Activated CD8-positive, alpha-beta memory T cell treated with anti-CD3 and anti-CD28 coated beads for 4 hours (primary cell): ENCODE data around the gene CNR2.
"Not testable (repeated sequence)": the region's sequence is repeated elsewhere in the genome, so short reads cannot be mapped to it uniquely, and the experiment has no call there.

Experiments used
- DNase-seq, 2 donors: peaks; one replicate each; pipeline ENCODE4 v3.0.0-alpha.2; 2020; ENCODE audit warnings: low read depth in 2 of 2

CNR2 gene

GRCh38 chr1:23913212-23913880 lies at the start of gene CNR2:
CNR2 (minus strand) TSS chr1:23913362; CDS start chr1:23875617, 37,745 bp downstream.
- no peak for DNase-seq

GRCh38 chr1:23960291-23961020 lies 47.3 kb upstream of the CNR2 start:
- no peak for DNase-seq

- peak; percentile 91 to 93 for DNase-seq
Observed at GRCh38 chr1:23959461-23960290, 46.5 kb upstream of the CNR2 start, which contains the start of gene PNRC2. PNRC2 (plus strand) TSS chr1:23959828; CDS start chr1:23961458, 1,630 bp downstream.

- DNase-seq, result peak; percentile 77 to 85
Observed at GRCh38 chr1:23958810-23959460, 45.8 kb upstream of the CNR2 start.

DNA sequence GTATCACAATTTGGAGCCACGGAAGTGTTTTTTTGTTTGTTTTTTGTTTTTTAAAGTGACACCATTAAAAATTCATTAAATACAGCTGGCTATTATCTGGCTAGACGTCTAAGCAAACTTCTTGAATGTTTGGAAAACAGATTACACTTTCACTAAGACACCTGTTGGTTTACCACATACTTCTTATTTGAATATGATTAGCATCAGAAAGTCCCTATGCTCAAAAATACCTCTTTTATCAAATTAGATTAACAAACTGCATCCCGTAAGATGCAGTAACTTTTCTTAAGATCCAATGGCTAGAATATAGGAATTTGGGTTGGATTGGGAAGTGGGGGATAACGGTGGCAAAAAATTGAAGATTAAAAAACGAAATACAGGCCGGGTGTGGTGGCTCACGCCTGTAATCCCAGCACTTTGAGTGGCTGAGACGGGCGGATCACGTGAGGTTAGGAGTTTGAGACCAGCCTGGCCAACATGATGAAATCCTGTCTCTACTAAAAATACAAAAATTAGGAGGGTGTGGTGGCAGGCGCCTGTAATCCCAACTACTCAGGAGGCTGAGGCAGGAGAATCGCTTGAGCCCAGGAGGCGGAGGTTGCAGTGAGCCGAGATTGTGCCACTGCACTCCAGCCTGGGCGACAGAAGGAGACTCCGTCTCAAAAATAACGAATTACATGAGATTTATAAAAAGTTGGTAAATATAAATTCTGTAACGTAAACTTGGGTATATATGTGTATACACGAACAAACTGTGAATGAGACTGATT lies 45.1 kb upstream of the CNR2 start:
- DNase-seq, result not testable (repeated sequence)

DNA sequence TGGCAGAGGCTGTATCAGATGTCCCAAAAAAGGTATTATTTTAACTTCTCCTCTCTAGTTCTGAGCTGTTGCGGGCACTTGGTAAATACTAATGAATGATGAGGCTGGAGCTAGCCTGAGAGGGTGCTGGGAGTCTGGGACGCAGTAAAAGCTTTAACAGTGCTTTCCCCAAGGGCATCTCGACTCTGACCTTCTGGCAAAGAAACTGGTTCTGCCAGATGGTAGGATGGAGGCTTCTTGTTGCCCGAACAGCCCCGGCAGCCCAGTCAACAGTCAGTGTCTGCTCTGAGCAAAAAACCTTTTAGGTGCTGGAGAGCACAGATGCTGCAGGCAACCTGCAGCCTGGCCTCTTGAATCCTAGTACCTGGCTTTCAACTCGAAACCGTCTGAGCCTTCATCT lies 43.9 kb upstream of the CNR2 start:
- DNase-seq, result no peak

DNA sequence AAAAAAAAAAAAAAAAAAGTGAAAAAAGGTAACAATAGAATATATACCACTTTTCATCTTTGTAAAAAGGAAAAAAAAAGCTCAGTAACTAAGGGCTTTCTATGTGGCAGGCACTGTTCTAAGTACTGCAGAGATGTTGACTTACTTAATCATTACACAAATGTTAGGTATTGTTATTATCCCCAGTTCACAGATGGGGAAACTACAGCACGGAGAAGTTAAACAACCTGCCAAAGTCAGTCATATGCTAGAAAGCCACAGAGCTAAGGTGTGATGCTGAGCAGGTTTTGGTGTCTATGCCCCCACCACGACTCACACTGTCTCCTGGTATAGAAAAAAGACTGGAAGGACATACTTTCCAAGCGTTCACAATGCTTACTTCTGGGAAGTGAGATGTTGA lies 39.9 kb upstream of the CNR2 start:
- DNase-seq, result no peak

- DNase-seq, result no peak
Observed at GRCh38 chr1:23947366-23947765, 34.2 kb upstream of the CNR2 start.

DNA sequence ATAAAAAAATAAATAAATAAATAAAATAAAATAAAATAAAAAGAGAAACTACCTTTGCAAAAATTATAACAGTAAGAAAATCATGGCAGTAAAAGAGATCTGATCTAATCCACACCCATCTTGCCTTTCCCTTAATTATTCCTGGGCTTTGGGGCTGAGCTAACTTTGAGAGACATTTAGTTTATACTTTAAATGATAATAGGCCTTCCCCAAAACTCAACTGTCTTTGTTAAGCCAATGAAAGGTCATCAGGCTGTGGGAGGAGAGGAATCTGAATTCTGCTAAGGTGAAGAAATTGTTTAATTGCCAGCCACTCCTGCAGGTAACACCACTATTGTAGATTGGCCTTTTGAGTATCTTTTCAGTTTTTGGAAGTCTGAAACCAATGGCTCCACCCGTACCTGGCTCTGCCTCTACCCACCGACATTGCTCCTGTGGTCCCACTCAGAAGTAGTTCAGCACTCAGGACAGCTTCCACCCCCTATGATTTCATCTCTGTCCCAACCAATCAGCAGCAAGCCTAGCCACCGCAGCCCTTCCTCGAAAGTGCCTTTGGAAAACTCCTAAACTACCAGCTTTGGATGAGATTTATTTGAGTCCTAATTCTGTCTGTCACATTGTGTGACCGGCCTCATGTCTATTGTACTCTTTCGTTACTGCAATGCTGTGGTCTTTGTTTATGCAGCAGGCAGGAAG lies 23.5 kb upstream of the CNR2 start:
- DNase-seq, result no peak

DNA sequence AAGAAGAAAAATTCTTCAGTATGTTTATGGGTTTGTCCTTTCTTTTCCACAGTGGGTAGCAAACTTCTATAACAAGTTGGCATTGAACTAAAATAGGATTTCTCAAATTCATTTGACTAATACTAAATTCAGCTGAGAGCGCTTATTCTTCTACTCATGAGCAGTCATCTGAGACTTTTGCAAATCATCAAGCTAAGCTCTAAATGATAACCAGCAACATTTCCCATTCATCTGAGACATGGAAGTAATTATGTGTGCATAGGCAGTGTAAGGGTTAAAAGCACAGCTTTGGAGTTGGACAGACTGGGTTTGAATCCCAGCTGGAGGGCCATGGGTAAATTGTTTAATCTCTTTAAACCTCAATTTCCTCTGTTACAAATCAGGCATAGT lies 18.3 kb upstream of the CNR2 start:
- no peak for DNase-seq

- DNase-seq, result no peak
Observed at GRCh38 chr1:23930861-23931490, 17.8 kb upstream of the CNR2 start.

DNA sequence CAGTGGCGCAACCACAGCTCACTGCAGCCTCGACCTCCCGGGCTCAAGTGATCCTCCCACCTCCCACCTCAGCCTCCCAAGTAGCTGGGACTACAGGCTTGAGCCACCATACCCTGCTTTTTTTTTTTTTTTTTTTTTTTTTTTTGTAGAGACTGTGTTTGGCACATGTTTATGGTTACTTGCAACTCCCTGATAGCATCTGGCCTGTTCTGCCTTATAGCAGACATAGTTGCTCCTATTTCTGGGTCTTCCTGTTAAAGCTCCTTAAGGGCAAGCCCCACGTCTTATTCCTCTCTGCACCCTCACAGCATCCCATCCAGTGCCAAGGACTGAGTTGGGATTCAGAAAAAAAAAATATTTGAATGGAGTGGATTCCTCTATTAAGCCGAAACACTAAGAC lies 17.1 kb upstream of the CNR2 start:
- no peak for DNase-seq

DNA sequence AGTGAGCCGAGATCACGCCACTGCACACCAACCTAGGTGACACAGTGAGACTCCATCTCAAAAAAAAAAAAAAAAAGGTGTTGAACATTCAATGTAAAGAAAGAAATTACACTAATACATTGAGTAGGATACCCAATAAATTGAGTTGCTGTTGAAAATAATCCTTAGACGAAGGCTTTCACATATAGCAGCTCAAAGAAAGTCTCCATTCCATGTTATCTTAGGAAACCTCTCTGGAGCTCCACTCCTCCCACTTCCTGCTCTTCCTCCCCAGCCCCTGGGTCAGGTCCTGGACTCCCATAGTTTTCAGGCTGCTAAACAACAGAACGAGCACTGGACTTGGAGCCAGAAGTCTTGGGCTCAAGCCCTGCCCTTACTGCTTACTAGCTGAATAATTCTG lies 15.6 kb upstream of the CNR2 start:
- DNase-seq, result no peak

DNA sequence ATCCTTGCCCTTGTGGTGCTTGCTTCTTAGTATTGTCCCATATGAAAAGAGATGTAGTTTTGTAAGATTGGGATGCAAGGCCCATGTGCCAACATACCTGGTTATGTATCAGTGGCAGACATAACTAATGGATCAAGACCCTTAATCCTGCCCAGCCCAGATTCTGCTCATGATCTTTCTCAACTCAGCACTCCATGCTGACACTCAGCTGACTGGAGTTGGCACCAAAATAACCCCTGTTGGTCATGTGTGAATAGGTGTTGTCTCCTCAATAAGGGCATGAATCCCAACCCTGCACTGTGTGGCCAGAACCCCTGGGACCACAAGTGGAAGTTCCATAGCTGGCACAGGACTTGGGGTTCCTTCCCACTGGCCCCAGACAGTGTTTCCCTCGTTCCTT lies 13.9 kb upstream of the CNR2 start:
- no peak for DNase-seq

GRCh38 chr1:23925279-23925678 lies 12.1 kb upstream of the CNR2 start:
- DNase-seq, result no peak

GRCh38 chr1:23924601-23925000 lies 11.4 kb upstream of the CNR2 start:
- no peak for DNase-seq

DNA sequence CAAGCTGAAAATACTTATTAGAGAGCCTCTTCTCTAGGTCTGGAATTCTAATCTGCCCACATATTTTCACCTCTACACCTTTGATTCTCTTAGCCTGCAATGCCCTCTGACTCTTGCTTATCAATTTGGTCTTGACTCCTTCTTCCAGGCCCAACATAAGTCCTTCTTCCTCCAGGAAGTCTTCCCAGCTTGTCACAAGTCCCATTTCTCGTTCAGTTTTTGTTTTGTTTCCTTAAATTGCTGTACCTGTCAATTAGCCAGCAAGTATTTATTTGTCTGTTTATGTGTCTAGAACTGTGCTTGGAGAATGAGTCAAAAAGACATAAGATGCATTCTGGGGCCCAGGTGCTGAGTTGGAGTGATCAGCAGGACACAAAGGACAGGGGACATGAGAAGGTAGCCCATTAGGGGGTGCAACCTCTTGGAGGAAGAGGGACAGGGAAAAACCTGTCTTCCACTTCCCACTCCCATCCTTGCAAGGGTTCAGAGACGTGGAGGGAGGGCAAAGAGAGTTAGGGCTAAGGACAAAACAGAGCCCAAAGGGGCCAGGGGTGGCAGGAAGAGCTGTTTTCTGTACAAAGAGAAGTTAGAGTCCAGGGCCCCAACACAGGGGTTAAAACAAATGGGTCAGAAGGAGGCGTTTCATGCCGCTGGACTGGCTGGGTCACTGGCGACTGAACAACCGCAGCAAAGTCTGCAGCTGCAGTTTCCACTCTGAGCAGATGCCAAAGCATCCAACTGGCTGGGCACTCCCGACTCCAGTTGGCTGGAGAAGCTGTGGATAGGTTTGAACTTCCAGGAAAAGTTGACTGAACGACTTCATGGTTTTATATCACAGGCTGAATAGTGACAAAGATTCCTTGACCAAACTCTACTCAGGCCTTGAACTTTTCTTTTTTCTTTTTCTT lies 10.7 kb upstream of the CNR2 start:
- DNase-seq, result no peak

DNA sequence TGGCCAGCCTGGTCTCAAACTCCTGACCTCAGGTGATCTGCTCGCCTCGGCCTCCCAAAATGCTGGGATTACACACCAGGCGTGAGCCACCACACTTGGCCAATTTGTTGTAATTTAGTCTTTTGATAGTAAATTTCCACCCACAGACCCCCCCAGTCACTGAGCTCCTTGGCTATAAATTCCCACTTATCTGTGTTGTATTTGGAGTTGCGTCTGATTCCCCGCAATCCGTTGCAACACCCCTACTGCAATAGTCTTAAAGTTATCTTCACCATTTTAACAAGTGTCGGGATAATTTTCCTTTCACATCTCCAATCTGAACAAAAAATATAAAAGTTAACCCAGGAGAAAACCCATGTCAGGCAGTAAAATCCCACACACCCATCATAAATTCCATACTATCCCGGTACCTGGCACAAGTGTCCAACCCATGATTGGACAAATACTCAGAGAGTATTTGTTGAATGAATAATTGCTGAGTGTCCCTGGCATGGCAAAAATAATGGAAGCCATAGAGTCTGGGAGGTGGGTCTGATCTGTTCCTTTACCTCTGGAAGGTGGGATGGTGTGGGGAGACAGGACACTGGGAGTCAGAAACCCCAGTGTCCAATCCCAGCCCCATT lies 9.3 kb upstream of the CNR2 start:
- no peak for DNase-seq
